ENCODE data around the gene SPARCL1. TPM values are rescaled to one million over a fixed set of nuclear protein-coding genes. Genes with fewer than 3 reads are reported as not detected.

Gene SPARCL1
- total and polyA plus RNA-seq, 2 donors (not counting 3 experiments of a cell fraction or from before 2014, with no cell fraction given) = not detected

GRCh38 chr4:87433342-87433741 lies 95.8 kb downstream of the SPARCL1 start:
- intact Hi-C loops (cut with micrococcal nuclease) = no loop called here
- Histone ChIP-seq H3K27me3 (ENCODE audit: control insufficient read depth in 2 of 2, insufficient read depth in 2 of 2, low read length in 2 of 2) (no peaks in the 10 kb centered on the region), H3K27ac (ENCODE audit: insufficient read depth, low read depth, low read length) (no peak overlapping the region), H3K9me3 (replicated peaks; ENCODE audit: control insufficient read depth, insufficient read depth, low read length) (no peaks in the 10 kb centered on the region), H3K9me1 (replicated peaks; ENCODE audit: control insufficient read depth, extremely low read depth, insufficient read depth, low read length) (no peaks in the 10 kb centered on the region), H3K36me3 (ENCODE audit: control insufficient read depth in 2 of 2, extremely low read depth in 1 of 2, insufficient read depth in 2 of 2, low read length in 2 of 2) (no peaks in the 10 kb centered on the region), H3K9ac (replicated peaks; ENCODE audit: extremely low read depth, insufficient read depth, low read length) (no peak overlapping the region), H4K20me1 (replicated peaks; ENCODE audit: control insufficient read depth, extremely low read depth, insufficient read depth, low read length) (peaks cover 3% of the 10 kb centered on the region), H2AFZ (ENCODE audit: low read depth, low read length) (no peak overlapping the region), H3K4me1 (ENCODE audit: control insufficient read depth, extremely low read depth, insufficient read depth, low read length) (no peaks in the 10 kb centered on the region), H3K4me2 (ENCODE audit: insufficient read depth, low read length) (no peak overlapping the region), H3K79me2 (ENCODE audit: control insufficient read depth, insufficient read depth, low read length) (peaks cover 45% of the 10 kb centered on the region), H3K4me3 (replicated peaks in 1 of 3; ENCODE audit: insufficient read depth in 1 of 3, low read depth in 1 of 3, low read length in 3 of 3) (no peak overlapping the region)
- CTCF ChIA-PET = no interaction called here
- FAIRE-seq = no peak
- DNase-seq (ENCODE audit: low read depth, low spot score) = no peak
- no TSS peak for BruUV-seq (replicated peaks)
- dilution Hi-C loops (cut with MboI; ENCODE audit: extremely low pct_ligation_motif_present, low sequenced_read_pairs) = no loop called here
- POLR2A ChIA-PET = no interaction called here
- TF ChIP-seq, protein P1, sequence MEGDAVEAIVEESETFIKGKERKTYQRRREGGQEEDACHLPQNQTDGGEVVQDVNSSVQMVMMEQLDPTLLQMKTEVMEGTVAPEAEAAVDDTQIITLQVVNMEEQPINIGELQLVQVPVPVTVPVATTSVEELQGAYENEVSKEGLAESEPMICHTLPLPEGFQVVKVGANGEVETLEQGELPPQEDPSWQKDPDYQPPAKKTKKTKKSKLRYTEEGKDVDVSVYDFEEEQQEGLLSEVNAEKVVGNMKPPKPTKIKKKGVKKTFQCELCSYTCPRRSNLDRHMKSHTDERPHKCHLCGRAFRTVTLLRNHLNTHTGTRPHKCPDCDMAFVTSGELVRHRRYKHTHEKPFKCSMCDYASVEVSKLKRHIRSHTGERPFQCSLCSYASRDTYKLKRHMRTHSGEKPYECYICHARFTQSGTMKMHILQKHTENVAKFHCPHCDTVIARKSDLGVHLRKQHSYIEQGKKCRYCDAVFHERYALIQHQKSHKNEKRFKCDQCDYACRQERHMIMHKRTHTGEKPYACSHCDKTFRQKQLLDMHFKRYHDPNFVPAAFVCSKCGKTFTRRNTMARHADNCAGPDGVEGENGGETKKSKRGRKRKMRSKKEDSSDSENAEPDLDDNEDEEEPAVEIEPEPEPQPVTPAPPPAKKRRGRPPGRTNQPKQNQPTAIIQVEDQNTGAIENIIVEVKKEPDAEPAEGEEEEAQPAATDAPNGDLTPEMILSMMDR (IDR thresholded peaks at IDR 0.05; ENCODE audit: extremely low read depth in 1 of 2, insufficient read depth in 1 of 2, low read depth in 1 of 2, low read length in 2 of 2) = no peak
- TF ChIP-seq FOS (IDR thresholded peaks at IDR 0.05; ENCODE audit: borderline replicate concordance, insufficient read depth, low read length) (no peak), POLR2A (IDR thresholded peaks at IDR 0.05; ENCODE audit: low read depth, low read length) (no peak), JUN (IDR thresholded peaks at IDR 0.05; ENCODE audit: borderline replicate concordance, insufficient read depth, insufficient read length, low read depth) (no peak), EZH2 (IDR thresholded peaks at IDR 0.05; ENCODE audit: borderline replicate concordance, low read depth, low read length, severe bottlenecking) (no peak), MYC (IDR thresholded peaks at IDR 0.05; ENCODE audit: low read depth, low read length) (no peak), GATA2 (IDR thresholded peaks at IDR 0.05; ENCODE audit: insufficient read depth, insufficient read length, low read depth, low read length) (no peak), POLR2AphosphoS5 (IDR thresholded peaks at IDR 0.05; ENCODE audit: insufficient read depth, low read depth, low read length) (no peak)
- TF ChIP-seq, protein P2, sequence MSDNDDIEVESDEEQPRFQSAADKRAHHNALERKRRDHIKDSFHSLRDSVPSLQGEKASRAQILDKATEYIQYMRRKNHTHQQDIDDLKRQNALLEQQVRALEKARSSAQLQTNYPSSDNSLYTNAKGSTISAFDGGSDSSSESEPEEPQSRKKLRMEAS (IDR thresholded peaks at IDR 0.05; ENCODE audit: insufficient read depth, insufficient read length) = no peak

Measured in endothelial cell of umbilical vein (primary cell).